ENCODE results near the gene TCEA2.
A peak's percentile ranks its signal among the peaks of the same experiment; 100 is the strongest.

TCEA2 gene

GRCh38 chr20:64062596-64063388 lies at the start of gene TCEA2:
Gene TCEA2, plus strand, starts transcription at chr20:64063198. Its CDS starts 115 bp downstream, at chr20:64063313.
- DNase-seq, result peak; percentile 97

- DNase-seq, result no peak
Measured at GRCh38 chr20:64015635-64016034, 47.4 kb upstream of the TCEA2 start.

- DNase-seq, result no peak
Measured at GRCh38 chr20:64021124-64021975, 41.6 kb upstream of the TCEA2 start.

GRCh38 chr20:64022671-64023360 lies 40.2 kb upstream of the TCEA2 start:
- no peak for DNase-seq

GRCh38 chr20:64023361-64024140 lies 39.4 kb upstream of the TCEA2 start:
- no peak for DNase-seq

GRCh38 chr20:64024141-64024990 lies 38.6 kb upstream of the TCEA2 start:
- DNase-seq, result no peak

- DNase-seq, result no peak
Measured at GRCh38 chr20:64025101-64025825, 37.7 kb upstream of the TCEA2 start.

GRCh38 chr20:64025826-64026412 lies 37.1 kb upstream of the TCEA2 start:
- no peak for DNase-seq

- DNase-seq, result no peak
Measured at GRCh38 chr20:64027981-64028685, 34.9 kb upstream of the TCEA2 start.

GRCh38 chr20:64029293-64030117 lies 33.5 kb upstream of the TCEA2 start:
- DNase-seq, result no peak

GRCh38 chr20:64030371-64031134 lies 32.4 kb upstream of the TCEA2 start:
- no peak for DNase-seq

GRCh38 chr20:64031822-64032314 lies 31.1 kb upstream of the TCEA2 start:
- DNase-seq, result no peak

GRCh38 chr20:64032706-64033624 lies 30.0 kb upstream of the TCEA2 start:
- no peak for DNase-seq

GRCh38 chr20:64033981-64034493 lies 29.0 kb upstream of the TCEA2 start:
- no peak for DNase-seq

- DNase-seq, result no peak
Measured at GRCh38 chr20:64035066-64035932, 27.7 kb upstream of the TCEA2 start.
